ENCODE results near the gene IRAK2. TPM values are rescaled to one million over a fixed set of nuclear protein-coding genes. Genes with fewer than 3 reads are reported as not detected.
A peak's percentile ranks its signal among the peaks of the same experiment; 100 is the strongest.
"Not testable (repeated sequence)": the region's sequence is repeated elsewhere in the genome, so short reads cannot be mapped to it uniquely, and the experiment has no call there.

The IRAK2 gene
- total RNA-seq, 1 experiment from 2014 or later, result 0.04 TPM

- H3K4me1 ChIP-seq (ENCODE audit: low read length), result no peaks in the 10 kb centered on the region
- H3K4me3 ChIP-seq (ENCODE audit: low read length), result no peak overlapping the region
- no peak for DNase-seq
- H3K36me3 ChIP-seq (ENCODE audit: insufficient read depth, low read length), result peaks cover 26% of the 10 kb centered on the region; the same call in 1 of the 2 replicates
- no peaks in the 10 kb centered on the region for H4K20me1 ChIP-seq (ENCODE audit: insufficient read depth, low read depth, low read length)
- H2AFZ ChIP-seq (ENCODE audit: low read length), result no peak overlapping the region
- no peak overlapping the region for H3K27ac ChIP-seq (ENCODE audit: low read length)
- no peak overlapping the region for H3K4me2 ChIP-seq (ENCODE audit: low read depth, low read length, poor library complexity, severe bottlenecking)
- no peaks in the 10 kb centered on the region for H3K9me3 ChIP-seq (ENCODE audit: low read length)
- H3K79me2 ChIP-seq (ENCODE audit: low read length), result no peaks in the 10 kb centered on the region
- no peak overlapping the region for H3K9ac ChIP-seq (ENCODE audit: low read length)
- no peaks in the 10 kb centered on the region for H3K27me3 ChIP-seq (ENCODE audit: low read length)
- no peaks in the 10 kb centered on the region for H3K9me2 ChIP-seq (replicated peaks; ENCODE audit: insufficient read depth, low read length)
Measured at GRCh38 chr3:10154335-10155122, 10.2 kb upstream of the IRAK2 start.

GRCh38 chr3:10155123-10155472, 9.6 kb upstream of the IRAK2 start:
- no peak overlapping the region for H2AFZ ChIP-seq (ENCODE audit: low read length)
- H3K9me3 ChIP-seq (ENCODE audit: low read length), result no peaks in the 10 kb centered on the region
- peaks cover 20% of the 10 kb centered on the region; the same call in 1 of the 2 replicates for H3K36me3 ChIP-seq (ENCODE audit: insufficient read depth, low read length)
- no peaks in the 10 kb centered on the region for H4K20me1 ChIP-seq (ENCODE audit: insufficient read depth, low read depth, low read length)
- no peaks in the 10 kb centered on the region for H3K4me1 ChIP-seq (ENCODE audit: low read length)
- H3K79me2 ChIP-seq (ENCODE audit: low read length), result no peaks in the 10 kb centered on the region
- H3K9me2 ChIP-seq (replicated peaks; ENCODE audit: insufficient read depth, low read length), result no peaks in the 10 kb centered on the region
- H3K27ac ChIP-seq (ENCODE audit: low read length), result no peak overlapping the region
- H3K4me2 ChIP-seq (ENCODE audit: low read depth, low read length, poor library complexity, severe bottlenecking), result no peak overlapping the region
- no peak overlapping the region for H3K9ac ChIP-seq (ENCODE audit: low read length)
- H3K27me3 ChIP-seq (ENCODE audit: low read length), result no peaks in the 10 kb centered on the region
- no peak overlapping the region for H3K4me3 ChIP-seq (ENCODE audit: low read length)
- DNase-seq, result no peak

DNA sequence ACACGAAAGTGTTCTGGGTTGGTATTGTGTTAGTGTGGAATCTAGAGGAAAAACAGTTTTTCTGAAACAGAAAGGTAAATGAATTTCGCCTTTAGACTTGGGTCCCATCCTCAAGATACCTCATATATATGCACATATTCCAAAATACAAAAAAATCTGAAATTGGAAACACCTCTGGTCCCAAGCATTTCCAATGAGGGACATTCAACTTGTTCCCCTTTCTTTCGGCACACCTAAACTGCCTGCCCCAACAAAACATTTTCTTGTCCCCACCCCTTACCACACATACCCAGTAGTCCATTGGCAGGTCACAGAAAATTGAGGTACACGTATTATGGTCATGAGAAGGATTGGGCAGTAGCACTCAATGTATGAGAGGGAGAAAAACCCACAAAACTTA, 9.1 kb upstream of the IRAK2 start:
- Histone ChIP-seq H3K9me3 (ENCODE audit: low read length) (no peaks in the 10 kb centered on the region), H3K27ac (ENCODE audit: low read length) (no peak overlapping the region), H3K4me2 (ENCODE audit: low read depth, low read length, poor library complexity, severe bottlenecking) (no peak overlapping the region), H3K36me3 (ENCODE audit: insufficient read depth, low read length) (peaks cover 15% of the 10 kb centered on the region; the same call in 1 of the 2 replicates), H3K4me1 (ENCODE audit: low read length) (no peaks in the 10 kb centered on the region), H2AFZ (ENCODE audit: low read length) (no peak overlapping the region), H4K20me1 (ENCODE audit: insufficient read depth, low read depth, low read length) (no peaks in the 10 kb centered on the region), H3K4me3 (ENCODE audit: low read length) (no peak overlapping the region), H3K79me2 (ENCODE audit: low read length) (no peaks in the 10 kb centered on the region), H3K9ac (ENCODE audit: low read length) (no peak overlapping the region), H3K27me3 (ENCODE audit: low read length) (no peaks in the 10 kb centered on the region), H3K9me2 (replicated peaks; ENCODE audit: insufficient read depth, low read length) (no peaks in the 10 kb centered on the region)
- DNase-seq, result no peak

- H3K27ac ChIP-seq (ENCODE audit: low read length), result no peak overlapping the region
- H3K4me3 ChIP-seq (ENCODE audit: low read length), result no peak overlapping the region
- no peaks in the 10 kb centered on the region for H3K9me3 ChIP-seq (ENCODE audit: low read length)
- H4K20me1 ChIP-seq (ENCODE audit: insufficient read depth, low read depth, low read length), result no peaks in the 10 kb centered on the region
- H3K9me2 ChIP-seq (replicated peaks; ENCODE audit: insufficient read depth, low read length), result no peaks in the 10 kb centered on the region
- no peak overlapping the region for H2AFZ ChIP-seq (ENCODE audit: low read length)
- DNase-seq, result no peak
- H3K4me2 ChIP-seq (ENCODE audit: low read depth, low read length, poor library complexity, severe bottlenecking), result no peak overlapping the region
- no peak overlapping the region for H3K9ac ChIP-seq (ENCODE audit: low read length)
- H3K79me2 ChIP-seq (ENCODE audit: low read length), result no peaks in the 10 kb centered on the region
- no peaks in the 10 kb centered on the region for H3K4me1 ChIP-seq (ENCODE audit: low read length)
- H3K36me3 ChIP-seq (ENCODE audit: insufficient read depth, low read length), result peaks cover 4% of the 10 kb centered on the region; the same call in 1 of the 2 replicates
- H3K27me3 ChIP-seq (ENCODE audit: low read length), result no peaks in the 10 kb centered on the region
Measured at GRCh38 chr3:10157031-10157430, 7.7 kb upstream of the IRAK2 start.

DNA sequence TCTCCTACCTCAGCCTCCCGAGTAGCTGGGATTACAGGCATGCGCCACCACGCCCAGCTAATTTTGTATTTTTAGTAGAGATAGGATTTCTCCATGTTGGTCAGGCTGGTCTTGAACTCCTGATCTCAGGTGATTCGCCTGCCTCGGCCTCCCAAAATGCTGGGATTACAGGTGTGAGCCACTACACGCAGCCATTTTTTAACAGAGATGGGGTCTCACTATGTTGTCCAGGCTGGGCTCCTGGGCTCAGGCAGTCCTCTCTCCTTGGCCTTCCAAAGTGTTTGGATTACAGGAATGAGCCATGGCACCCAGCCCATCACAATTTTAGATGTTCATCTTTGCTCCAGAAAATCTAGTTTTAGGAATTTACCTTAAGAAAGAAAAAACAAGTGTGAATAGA, 6.2 kb upstream of the IRAK2 start:
- H3K27ac ChIP-seq (ENCODE audit: low read length); DNase-seq; H3K79me2 ChIP-seq (ENCODE audit: low read length); H3K9ac ChIP-seq (ENCODE audit: low read length); H2AFZ ChIP-seq (ENCODE audit: low read length); H3K4me3 ChIP-seq (ENCODE audit: low read length); H3K4me1 ChIP-seq (ENCODE audit: low read length); H3K27me3 ChIP-seq (ENCODE audit: low read length); H4K20me1 ChIP-seq (ENCODE audit: insufficient read depth, low read depth, low read length); H3K4me2 ChIP-seq (ENCODE audit: low read depth, low read length, poor library complexity, severe bottlenecking); H3K9me2 ChIP-seq (replicated peaks; ENCODE audit: insufficient read depth, low read length); H3K9me3 ChIP-seq (ENCODE audit: low read length); H3K36me3 ChIP-seq (ENCODE audit: insufficient read depth, low read length): not testable (repeated sequence)

DNA sequence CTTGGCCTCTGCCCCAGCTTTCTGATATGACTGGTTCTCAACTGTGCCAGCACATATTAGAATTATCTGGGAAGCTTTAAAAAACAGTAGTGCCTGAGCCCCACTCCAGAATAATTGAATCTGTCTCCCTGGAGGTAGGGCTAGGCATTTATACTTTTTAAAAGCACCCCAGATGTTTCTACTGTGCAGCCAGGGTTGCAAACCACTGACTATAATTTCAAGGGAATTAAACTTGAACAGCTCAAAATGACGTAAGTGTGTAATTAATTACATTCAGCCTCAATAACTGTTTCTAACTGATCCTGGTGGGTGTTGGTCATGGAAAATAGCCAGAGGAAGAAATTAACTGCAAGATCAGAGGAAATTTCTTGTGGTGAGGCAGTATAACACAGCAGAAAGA, 4.4 kb upstream of the IRAK2 start:
- H3K9ac ChIP-seq (ENCODE audit: low read length), result no peak overlapping the region
- no peaks in the 10 kb centered on the region for H3K27me3 ChIP-seq (ENCODE audit: low read length)
- H3K79me2 ChIP-seq (ENCODE audit: low read length), result no peaks in the 10 kb centered on the region
- no peaks in the 10 kb centered on the region for H3K9me2 ChIP-seq (replicated peaks; ENCODE audit: insufficient read depth, low read length)
- no peak overlapping the region for H3K4me2 ChIP-seq (ENCODE audit: low read depth, low read length, poor library complexity, severe bottlenecking)
- H4K20me1 ChIP-seq (ENCODE audit: insufficient read depth, low read depth, low read length), result no peaks in the 10 kb centered on the region
- no peaks in the 10 kb centered on the region for H3K4me1 ChIP-seq (ENCODE audit: low read length)
- H3K36me3 ChIP-seq (ENCODE audit: insufficient read depth, low read length), result 0 out of 2 replicates have a peak, but pooled peaks cover 1% of the 10 kb centered on the region
- no peak for DNase-seq
- no peaks in the 10 kb centered on the region for H3K9me3 ChIP-seq (ENCODE audit: low read length)
- H3K4me3 ChIP-seq (ENCODE audit: low read length), result no peak overlapping the region
- H2AFZ ChIP-seq (ENCODE audit: low read length), result no peak overlapping the region
- H3K27ac ChIP-seq (ENCODE audit: low read length), result no peak overlapping the region

DNA sequence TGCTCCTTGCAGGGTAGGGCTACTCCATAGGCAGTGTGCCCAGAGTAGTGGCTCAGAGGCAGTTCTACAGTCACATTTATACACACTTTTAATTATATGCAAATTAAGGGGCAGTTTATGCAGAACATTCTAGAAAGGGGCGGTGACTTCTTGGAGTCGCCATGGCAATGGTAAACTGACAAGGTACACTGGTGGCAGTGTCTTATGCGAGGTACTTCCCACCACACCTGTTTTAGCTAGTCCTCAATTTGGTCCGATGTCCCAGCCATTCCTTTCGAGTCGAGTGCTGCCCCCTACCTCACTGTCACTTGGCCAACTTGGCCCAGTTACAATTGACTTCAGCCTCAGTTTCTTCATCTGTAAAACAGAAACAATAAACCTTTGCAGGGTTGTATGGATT, 3.8 kb upstream of the IRAK2 start:
- Histone ChIP-seq H4K20me1 (ENCODE audit: insufficient read depth, low read depth, low read length) (no peaks in the 10 kb centered on the region), H3K27me3 (ENCODE audit: low read length) (no peaks in the 10 kb centered on the region), H3K4me3 (ENCODE audit: low read length) (no peak overlapping the region), H3K4me2 (ENCODE audit: low read depth, low read length, poor library complexity, severe bottlenecking) (no peak overlapping the region), H3K79me2 (ENCODE audit: low read length) (no peaks in the 10 kb centered on the region), H2AFZ (ENCODE audit: low read length) (no peak overlapping the region), H3K4me1 (ENCODE audit: low read length) (no peaks in the 10 kb centered on the region), H3K9me3 (ENCODE audit: low read length) (no peaks in the 10 kb centered on the region), H3K9ac (ENCODE audit: low read length) (no peak overlapping the region), H3K36me3 (ENCODE audit: insufficient read depth, low read length) (no peaks in the 10 kb centered on the region), H3K9me2 (replicated peaks; ENCODE audit: insufficient read depth, low read length) (no peaks in the 10 kb centered on the region), H3K27ac (ENCODE audit: low read length) (no peak overlapping the region)
- peak; percentile 53 for DNase-seq

GRCh38 chr3:10162185-10162584, 2.5 kb upstream of the IRAK2 start:
- no peak overlapping the region for H3K4me2 ChIP-seq (ENCODE audit: low read depth, low read length, poor library complexity, severe bottlenecking)
- H2AFZ ChIP-seq (ENCODE audit: low read length), result no peak overlapping the region
- DNase-seq, result peak; percentile 52

More at GRCh38 chr3:10162185-10162584, 2.5 kb upstream of the IRAK2 start:
- H3K9ac ChIP-seq (ENCODE audit: low read length), result no peak overlapping the region
- no peaks in the 10 kb centered on the region for H3K79me2 ChIP-seq (ENCODE audit: low read length)
- H3K9me2 ChIP-seq (replicated peaks; ENCODE audit: insufficient read depth, low read length), result no peaks in the 10 kb centered on the region
- no peak overlapping the region for H3K4me3 ChIP-seq (ENCODE audit: low read length)
- no peaks in the 10 kb centered on the region for H3K9me3 ChIP-seq (ENCODE audit: low read length)
- no peaks in the 10 kb centered on the region for H4K20me1 ChIP-seq (ENCODE audit: insufficient read depth, low read depth, low read length)
- H3K27me3 ChIP-seq (ENCODE audit: low read length), result no peaks in the 10 kb centered on the region
- H3K4me1 ChIP-seq (ENCODE audit: low read length), result no peaks in the 10 kb centered on the region
- no peak overlapping the region for H3K27ac ChIP-seq (ENCODE audit: low read length)
- no peaks in the 10 kb centered on the region for H3K36me3 ChIP-seq (ENCODE audit: insufficient read depth, low read length)
